Stimulated activated naive CD4-positive, alpha-beta T cell treated with Interleukin-2 at 50 U/mL for 16 hours (primary cell): ENCODE data around the gene TRPT1.

Experiments
- DNase-seq: peaks from one replicate; lab custom pipeline; 2025; lab: John Stamatoyannopoulos, UW

Gene TRPT1

DNA sequence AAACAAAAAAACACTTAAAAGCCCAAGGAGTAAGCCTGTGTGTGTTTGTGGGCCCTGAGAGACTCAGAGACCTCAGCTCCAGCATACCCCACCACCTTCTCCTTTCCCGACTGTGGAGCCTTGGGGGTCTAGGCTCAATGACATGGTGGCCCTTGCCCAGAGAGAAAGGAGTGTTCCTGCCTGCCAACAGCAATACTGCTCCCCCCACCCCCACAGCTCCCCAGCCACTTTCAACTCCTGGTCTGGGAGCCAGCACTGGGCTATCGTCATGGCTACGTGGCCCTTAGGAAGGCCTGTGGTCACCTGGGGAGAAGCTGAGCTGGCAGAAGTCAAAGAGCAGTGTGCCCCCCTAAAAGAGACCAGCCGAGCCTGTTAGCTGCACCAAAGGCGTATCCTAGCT is 18.1 kb upstream of the TRPT1 start:
- no peak for DNase-seq

GRCh38 chr11:64243236-64243854 is 17.4 kb upstream of the TRPT1 start:
- DNase-seq = no peak

- peak; percentile 25 for DNase-seq
Observed at GRCh38 chr11:64241491-64242374, 15.7 kb upstream of the TRPT1 start.

DNA sequence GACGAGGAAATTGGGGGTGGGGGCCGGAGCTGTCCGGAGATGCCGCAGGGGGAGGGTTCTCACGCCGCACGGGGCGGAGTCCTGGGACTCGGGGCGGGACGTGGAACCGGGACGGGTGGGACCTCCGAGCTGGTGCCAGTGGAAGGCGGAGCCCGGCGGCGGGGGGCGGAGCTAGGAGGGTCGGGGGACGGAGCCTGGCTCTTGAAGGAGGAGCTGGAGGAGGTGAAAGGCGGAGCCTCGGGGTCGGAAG is 15.2 kb upstream of the TRPT1 start:
- DNase-seq = peak; percentile 99

GRCh38 chr11:64240435-64241240 is 14.7 kb upstream of the TRPT1 start, which contains the start of gene FKBP2:
Gene FKBP2, plus strand, starts transcription at chr11:64241095. Its CDS starts 1,293 bp downstream, at chr11:64242388.
- DNase-seq = peak; percentile 97

GRCh38 chr11:64239662-64240434 is 13.9 kb upstream of the TRPT1 start:
- no peak for DNase-seq

- DNase-seq = no peak
Observed at GRCh38 chr11:64238999-64239398, 13.0 kb upstream of the TRPT1 start.

GRCh38 chr11:64238076-64238475 is 12.1 kb upstream of the TRPT1 start:
- no peak for DNase-seq

DNA sequence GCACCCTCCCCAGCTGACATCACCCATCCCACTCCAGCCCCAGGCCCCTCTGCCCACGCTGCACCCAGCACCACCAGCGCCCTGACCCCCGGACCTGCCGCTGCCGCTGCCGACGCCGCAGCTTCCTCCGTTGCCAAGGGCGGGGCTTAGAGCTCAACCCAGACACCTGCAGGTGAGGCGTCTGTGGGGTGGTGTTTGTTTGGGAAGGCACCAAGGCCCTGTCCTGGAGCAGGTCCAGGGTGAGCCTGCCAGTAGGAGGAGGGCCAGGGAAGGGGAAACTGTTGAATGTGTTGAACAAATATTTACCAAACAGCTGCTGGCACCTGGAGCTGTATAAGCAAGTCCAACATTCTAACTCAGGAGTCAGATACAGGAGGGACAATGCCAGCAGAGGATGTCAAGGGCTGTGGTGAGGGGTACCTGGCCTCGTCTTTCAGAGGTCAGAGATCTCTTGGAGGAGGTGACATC is 11.5 kb upstream of the TRPT1 start:
- no peak for DNase-seq

- DNase-seq = no peak
Observed at GRCh38 chr11:64235437-64236161, 9.6 kb upstream of the TRPT1 start.

GRCh38 chr11:64234647-64235379 is 8.8 kb upstream of the TRPT1 start:
- peak; percentile 59 for DNase-seq

GRCh38 chr11:64233913-64234586 is 8.1 kb upstream of the TRPT1 start, which contains the start of gene VEGFB:
Gene VEGFB, plus strand, starts transcription at chr11:64234584. Its CDS starts 250 bp downstream, at chr11:64234834.
- peak; percentile 63 for DNase-seq

GRCh38 chr11:64232967-64233315 is 7.0 kb upstream of the TRPT1 start:
- DNase-seq = no peak

DNA sequence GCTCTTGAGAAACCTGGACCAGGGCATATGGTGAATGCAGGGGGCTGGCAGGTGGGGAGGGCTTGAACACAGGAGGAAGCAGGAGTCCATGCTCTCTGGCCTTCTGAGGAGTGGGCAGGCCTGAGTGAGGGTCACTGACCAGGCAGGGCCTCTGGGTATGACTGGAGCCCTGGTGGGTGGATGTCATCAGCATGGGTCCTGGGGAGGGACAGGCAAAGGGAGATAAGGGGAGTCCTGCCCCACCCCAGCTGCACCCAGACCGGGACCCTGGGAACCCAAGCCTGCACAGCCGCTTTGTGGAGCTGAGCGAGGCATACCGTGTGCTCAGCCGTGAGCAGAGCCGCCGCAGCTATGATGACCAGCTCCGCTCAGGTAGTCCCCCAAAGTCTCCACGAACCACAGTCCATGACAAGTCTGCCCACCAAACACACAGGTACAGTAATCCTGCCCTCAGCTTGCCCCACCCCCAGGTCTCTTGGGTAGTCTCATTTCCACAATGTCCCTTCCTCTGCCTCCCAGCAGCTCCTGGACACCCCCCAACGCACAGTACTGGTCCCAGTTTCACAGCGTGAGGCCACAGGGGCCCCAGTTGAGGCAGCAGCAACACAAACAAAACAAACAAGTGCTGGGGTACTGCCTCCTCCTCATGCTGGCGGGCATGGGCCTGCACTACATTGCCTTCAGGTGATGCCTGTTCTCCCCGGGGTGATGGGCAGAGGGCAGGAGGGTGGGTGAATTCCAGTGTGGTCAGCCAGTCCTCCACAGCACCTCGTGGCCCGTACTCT is 6.4 kb upstream of the TRPT1 start:
- DNase-seq = no peak

DNA sequence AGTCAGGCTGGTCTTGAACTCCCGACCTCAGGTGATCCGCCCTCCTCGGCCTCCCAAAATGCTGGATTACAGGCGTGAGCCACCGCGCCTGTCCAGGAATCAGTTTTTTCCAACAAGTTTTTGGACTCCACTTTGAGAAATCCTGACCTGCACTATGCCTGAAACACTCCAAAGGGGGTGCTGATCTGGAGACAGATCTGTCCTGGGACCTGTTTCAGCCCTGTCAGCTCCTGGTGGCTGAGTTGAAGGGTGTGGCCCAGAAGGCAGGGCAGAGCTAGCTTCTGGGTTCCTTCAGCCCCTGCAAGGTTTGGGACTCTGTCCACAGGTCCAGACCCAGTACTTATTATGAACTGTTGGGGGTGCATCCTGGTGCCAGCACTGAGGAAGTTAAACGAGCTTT is 5.6 kb upstream of the TRPT1 start:
- DNase-seq = no peak

DNA sequence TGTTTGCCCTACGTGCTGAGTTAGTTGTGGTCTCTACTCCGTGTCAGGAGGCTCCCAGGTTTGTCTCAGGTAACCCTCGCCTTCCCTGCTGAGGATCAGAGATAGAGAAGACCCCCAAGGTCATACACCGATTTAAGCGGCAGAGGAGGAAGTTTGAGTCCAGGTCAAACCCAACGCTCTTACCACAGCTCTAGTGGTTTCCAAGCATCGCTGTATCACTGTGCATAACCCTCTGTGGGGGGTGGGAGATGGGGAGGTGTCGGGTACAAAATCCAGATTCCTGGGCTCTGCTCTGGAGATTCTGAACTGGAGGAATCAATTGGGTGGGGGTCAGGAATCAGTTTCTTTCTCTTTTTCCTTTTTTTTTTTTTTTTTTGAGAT is 5.0 kb upstream of the TRPT1 start:
- no peak for DNase-seq

- DNase-seq = peak; percentile 91
Observed at GRCh38 chr11:64230171-64230984, 4.4 kb upstream of the TRPT1 start, which contains the start of gene DNAJC4. Gene DNAJC4, plus strand, starts transcription at chr11:64230548. Its CDS starts 307 bp downstream, at chr11:64230855.

DNA sequence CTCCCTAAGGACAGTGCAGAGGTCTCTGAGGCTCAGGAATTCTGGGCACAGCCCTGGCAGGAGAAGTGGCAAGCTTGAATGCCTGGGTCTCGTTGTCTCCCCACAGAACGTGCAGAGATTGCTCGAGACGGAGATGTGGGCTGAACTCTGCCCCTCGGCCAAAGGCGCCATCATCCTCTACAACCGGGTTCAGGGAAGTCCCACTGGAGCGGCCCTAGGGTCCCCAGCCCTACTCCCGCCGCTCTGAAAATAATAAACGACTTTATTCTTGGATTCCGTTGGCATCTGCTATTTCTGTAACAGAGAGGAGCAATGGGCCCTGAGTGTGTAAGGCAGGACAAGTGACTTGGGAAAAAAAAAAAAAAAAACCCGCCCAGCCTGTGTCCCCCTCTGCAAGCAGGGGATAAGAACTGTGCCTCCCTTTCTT is 3.8 kb upstream of the TRPT1 start:
- DNase-seq = no peak
